ENCODE measurements around the gene ARHGAP26. TPM values are rescaled to one million over a fixed set of nuclear protein-coding genes. Genes with fewer than 3 reads are reported as not detected.

Gene ARHGAP26
- total RNA-seq, 4 donors from 2014 or later: 11.1 to 36.1 (median 21.8) TPM

DNA sequence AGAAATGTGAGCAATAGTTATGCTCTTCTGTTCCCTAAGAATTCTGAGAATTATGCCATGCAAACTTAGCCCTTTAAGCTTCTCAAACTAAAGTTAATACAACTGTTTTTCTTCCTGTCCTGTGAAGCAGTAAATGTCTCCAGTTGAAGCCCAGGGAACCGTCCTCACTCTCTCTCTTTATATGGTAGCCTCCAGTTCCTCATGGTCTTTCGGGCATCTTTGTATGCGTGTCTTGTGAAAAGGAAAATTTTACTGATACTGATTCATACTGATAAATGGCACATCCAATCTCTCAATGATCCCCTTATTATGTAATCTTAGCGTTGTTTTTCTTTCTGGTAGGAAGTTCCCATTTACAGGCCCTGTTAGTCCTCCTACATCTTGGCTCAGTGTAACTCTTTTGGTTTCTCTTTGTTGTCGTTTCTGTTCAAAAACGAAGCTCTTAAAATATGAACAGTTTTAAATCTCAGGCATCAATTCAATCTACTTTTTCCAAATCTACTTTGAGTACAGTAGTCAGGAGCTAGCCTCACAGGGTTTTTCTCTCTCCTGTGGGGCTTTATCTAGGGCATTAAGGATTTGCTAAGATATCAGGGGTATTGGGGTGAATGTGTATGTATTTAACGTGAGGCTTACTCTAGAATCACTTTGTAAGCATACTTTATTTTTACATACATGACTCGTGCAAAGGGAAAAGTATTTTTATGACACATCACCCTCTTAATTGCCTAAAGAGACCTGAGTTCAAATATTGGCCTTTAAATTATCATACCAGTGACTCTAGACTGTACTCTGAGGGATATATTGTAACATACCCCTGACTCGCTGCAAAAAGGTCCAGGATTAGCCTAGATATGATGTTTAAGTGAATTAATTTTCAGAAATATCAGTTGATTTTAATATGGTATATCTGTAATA lies 375.3 kb downstream of the ARHGAP26 start:
- H3K4me1 ChIP-seq: peaks cover 48% of the 10 kb centered on the region
- H3K9me3 ChIP-seq: no peaks in the 10 kb centered on the region

DNA sequence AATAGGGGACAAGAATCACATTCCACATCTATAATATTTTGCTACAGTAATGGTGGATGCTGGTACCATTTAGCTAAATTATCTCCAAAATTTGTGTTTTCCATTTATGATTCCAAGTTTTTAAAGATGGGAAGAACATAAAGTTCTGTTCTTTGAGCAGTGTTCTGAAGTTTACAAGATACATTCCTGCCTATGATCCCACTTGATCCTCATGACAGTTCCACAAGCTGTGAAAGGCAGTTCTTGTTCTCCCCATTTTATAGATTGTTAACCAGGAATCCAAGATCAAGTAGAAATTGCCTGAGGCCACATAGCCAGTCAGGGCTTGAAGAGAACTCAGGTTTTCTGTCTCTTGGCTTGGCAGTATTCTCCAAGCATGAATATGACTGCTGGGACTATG lies 376.0 kb downstream of the ARHGAP26 start:
- no peak overlapping the region for H3K27ac ChIP-seq

More for the DNA sequence above, 375.3 kb downstream of the ARHGAP26 start:
- Histone ChIP-seq H3K4me3 (no peak overlapping the region), H3K27ac (peak overlapping the region; percentile 57), H3K27me3 (no peaks in the 10 kb centered on the region), H3K36me3 (no peaks in the 10 kb centered on the region)
- peak; percentile 4 for TF ChIP-seq EP300 (IDR thresholded peaks at IDR 0.05)
- TF ChIP-seq, protein P1, sequence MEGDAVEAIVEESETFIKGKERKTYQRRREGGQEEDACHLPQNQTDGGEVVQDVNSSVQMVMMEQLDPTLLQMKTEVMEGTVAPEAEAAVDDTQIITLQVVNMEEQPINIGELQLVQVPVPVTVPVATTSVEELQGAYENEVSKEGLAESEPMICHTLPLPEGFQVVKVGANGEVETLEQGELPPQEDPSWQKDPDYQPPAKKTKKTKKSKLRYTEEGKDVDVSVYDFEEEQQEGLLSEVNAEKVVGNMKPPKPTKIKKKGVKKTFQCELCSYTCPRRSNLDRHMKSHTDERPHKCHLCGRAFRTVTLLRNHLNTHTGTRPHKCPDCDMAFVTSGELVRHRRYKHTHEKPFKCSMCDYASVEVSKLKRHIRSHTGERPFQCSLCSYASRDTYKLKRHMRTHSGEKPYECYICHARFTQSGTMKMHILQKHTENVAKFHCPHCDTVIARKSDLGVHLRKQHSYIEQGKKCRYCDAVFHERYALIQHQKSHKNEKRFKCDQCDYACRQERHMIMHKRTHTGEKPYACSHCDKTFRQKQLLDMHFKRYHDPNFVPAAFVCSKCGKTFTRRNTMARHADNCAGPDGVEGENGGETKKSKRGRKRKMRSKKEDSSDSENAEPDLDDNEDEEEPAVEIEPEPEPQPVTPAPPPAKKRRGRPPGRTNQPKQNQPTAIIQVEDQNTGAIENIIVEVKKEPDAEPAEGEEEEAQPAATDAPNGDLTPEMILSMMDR (IDR thresholded peaks at IDR 0.05): no peak
- DNase-seq (ENCODE audit: low spot score in 2 of 2): no peak
- WGBS: 50% methylated on average over 9 of the region's 9 CpGs

DNA sequence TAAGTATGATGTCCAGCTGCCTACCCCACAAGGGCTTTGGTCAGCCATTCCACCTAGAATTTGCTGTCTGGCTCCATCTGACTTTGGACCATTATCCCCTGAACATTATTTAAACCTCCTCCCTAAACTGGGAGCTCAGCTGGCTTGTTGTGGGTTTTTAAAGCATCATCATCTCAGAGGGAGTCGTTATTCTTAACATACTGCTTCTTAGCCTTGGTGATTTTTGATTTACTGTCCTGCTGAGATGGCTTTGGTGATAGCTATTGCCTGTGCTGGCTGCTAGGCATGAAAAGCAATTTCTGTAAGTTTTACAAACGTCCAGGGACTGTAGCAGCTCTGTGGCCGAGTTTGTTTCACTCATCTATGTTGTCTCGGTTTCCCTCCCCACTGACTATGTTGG lies 377.2 kb downstream of the ARHGAP26 start:
- H3K9me3 ChIP-seq: no peaks in the 10 kb centered on the region
- no peak overlapping the region for H3K27ac ChIP-seq
- no peaks in the 10 kb centered on the region for H3K27me3 ChIP-seq
- peaks cover 32% of the 10 kb centered on the region for H3K4me1 ChIP-seq
- no peak for DNase-seq (ENCODE audit: low spot score in 2 of 2)
- H3K36me3 ChIP-seq: no peaks in the 10 kb centered on the region
- no peak for TF ChIP-seq POLR2AphosphoS5 (IDR thresholded peaks at IDR 0.05)
- no peak for TF ChIP-seq POLR2A (IDR thresholded peaks at IDR 0.05)
- TF ChIP-seq, protein P1 (IDR thresholded peaks at IDR 0.05): no peak
- TF ChIP-seq EP300 (IDR thresholded peaks at IDR 0.05): no peak
- no peak overlapping the region for H3K4me3 ChIP-seq
- 71% methylated on average over 4 of the region's 4 CpGs for WGBS

More for the DNA sequence above, 376.0 kb downstream of the ARHGAP26 start:
- DNase-seq (ENCODE audit: low spot score in 2 of 2): no peak
- Histone ChIP-seq H3K9me3 (no peaks in the 10 kb centered on the region), H3K4me3 (no peak overlapping the region), H3K36me3 (no peaks in the 10 kb centered on the region), H3K4me1 (peaks cover 41% of the 10 kb centered on the region), H3K27me3 (no peaks in the 10 kb centered on the region)
- TF ChIP-seq, protein P1 (IDR thresholded peaks at IDR 0.05): no peak
- TF ChIP-seq EP300 (IDR thresholded peaks at IDR 0.05): no peak
- TF ChIP-seq POLR2AphosphoS5 (IDR thresholded peaks at IDR 0.05): no peak
- no peak for TF ChIP-seq POLR2A (IDR thresholded peaks at IDR 0.05)

DNA sequence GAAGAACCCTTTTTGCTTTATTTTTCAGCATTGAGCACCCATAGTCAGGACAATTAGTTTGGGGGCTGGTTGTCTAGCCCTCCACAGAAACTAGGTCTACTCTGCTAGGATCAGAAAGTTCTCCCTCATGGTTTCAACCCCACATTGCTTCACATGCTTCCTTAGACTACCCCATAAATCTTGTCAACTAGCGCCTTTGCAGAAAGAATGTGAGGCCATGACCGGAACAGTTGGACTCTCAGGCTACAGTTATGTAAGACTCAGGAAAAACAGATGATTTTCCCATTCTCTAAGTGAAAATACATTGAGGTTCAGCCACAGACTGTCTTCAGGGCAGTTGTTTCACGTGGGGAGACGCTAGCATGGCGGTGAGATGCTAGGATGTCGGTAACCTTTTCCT lies 377.7 kb downstream of the ARHGAP26 start:
- WGBS: 82% methylated on average over 6 of the region's 6 CpGs
- peaks cover 26% of the 10 kb centered on the region for H3K4me1 ChIP-seq

DNA sequence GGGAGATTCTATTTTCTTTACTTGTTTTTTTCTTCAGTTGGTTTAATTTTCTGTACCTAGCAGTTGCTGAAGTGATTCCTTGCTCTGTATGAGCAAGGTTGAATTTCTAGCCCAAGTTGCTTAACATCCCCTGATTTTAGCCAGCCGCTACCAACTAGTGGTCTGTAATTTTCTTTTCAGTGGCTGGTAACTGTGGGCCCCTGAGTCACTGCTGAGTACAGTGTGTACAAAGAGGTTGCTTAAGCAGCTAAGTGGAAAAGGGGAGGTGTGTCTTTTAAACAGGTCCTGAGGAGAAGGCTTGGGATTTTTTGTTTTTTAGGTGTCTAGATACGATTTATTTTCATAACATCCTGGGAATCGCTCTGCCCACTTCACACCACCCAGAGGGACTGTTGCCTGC lies 378.6 kb downstream of the ARHGAP26 start:
- Histone ChIP-seq H3K27ac (no peak overlapping the region), H3K9me3 (no peaks in the 10 kb centered on the region), H3K4me1 (peaks cover 25% of the 10 kb centered on the region), H3K27me3 (no peaks in the 10 kb centered on the region), H3K36me3 (no peaks in the 10 kb centered on the region), H3K4me3 (no peak overlapping the region)
- TF ChIP-seq POLR2AphosphoS5 (IDR thresholded peaks at IDR 0.05) (no peak), EP300 (IDR thresholded peaks at IDR 0.05) (no peak), POLR2A (IDR thresholded peaks at IDR 0.05) (no peak)
- TF ChIP-seq, protein P1 (IDR thresholded peaks at IDR 0.05): no peak
- 92% methylated on average over 3 of the region's 3 CpGs for WGBS
- DNase-seq (ENCODE audit: low spot score in 2 of 2): no peak

More for the DNA sequence above, 377.7 kb downstream of the ARHGAP26 start:
- no peak for DNase-seq (ENCODE audit: low spot score in 2 of 2)
- Histone ChIP-seq H3K4me3 (no peak overlapping the region), H3K27ac (no peak overlapping the region), H3K27me3 (no peaks in the 10 kb centered on the region), H3K36me3 (no peaks in the 10 kb centered on the region), H3K9me3 (no peaks in the 10 kb centered on the region)
- TF ChIP-seq, protein P1 (IDR thresholded peaks at IDR 0.05): no peak
- TF ChIP-seq POLR2A (IDR thresholded peaks at IDR 0.05) (no peak), POLR2AphosphoS5 (IDR thresholded peaks at IDR 0.05) (no peak), EP300 (IDR thresholded peaks at IDR 0.05) (no peak)
